Measurements from ENCODE around the gene HSF4. TPM values are rescaled to one million over a fixed set of nuclear protein-coding genes. Genes with fewer than 3 reads are reported as not detected.

HSF4 gene
- total RNA-seq (10 to 100 TPM; 32.9 to 71.3 (median 38.6) TPM), polyA plus RNA-seq (100 to 1,000 TPM in 1 of 2 donors, 1 to 10 TPM in 1; 9.1 to 199 TPM)
- long read RNA-seq, donor 1, partial matches to known transcripts = 8 of 37 reads
- long read RNA-seq, donor 1, other reads (novel, unspliced or antisense) = 26 of 37 reads
- long read RNA-seq, donor 2, partial matches to known transcripts = 18 of 41 reads
- long read RNA-seq, donor 2, other reads (novel, unspliced or antisense) = 19 of 41 reads
- long read RNA-seq, donor 3, transcript HSF4-215 (13 exons, 1,515 nt) = major isoform, 6 of 20 reads
- long read RNA-seq, donor 3, partial matches to known transcripts = 6 of 20 reads
- long read RNA-seq, donor 3, other reads (novel, unspliced or antisense) = 7 of 20 reads

GRCh38 chr16:67164599-67165061, at the start of gene HSF4:
TSS of gene HSF4 (plus strand) at chr16:67164745. CDS start at chr16:67164812, 67 bp downstream.
- Histone ChIP-seq H3K36me3 (no peaks in the 10 kb centered on the region), H3K9me3 (no peaks in the 10 kb centered on the region), H3K4me1 (peaks cover 33 to 67% (median 57%) of the 10 kb centered on the region in 9 donors), H3K27ac (peak within 1 kb of the TSS; percentile 68 to 87 (median 80)), H3K4me3 (peak within 1 kb of the TSS; percentile 41 to 55 (median 48)), H3K27me3 (peaks cover 0 to 85% (median 24%) of the 10 kb centered on the region in 7 donors)
- TF ChIP-seq CTCF (IDR thresholded peaks at IDR 0.05) = no peak
- intact Hi-C loops (cut with DNase I) = no loop called here
- DNase-seq (peak in 1 of 2 donors; percentile 78), ATAC-seq (peak; percentile 32 to 48 (median 42))
- WGBS, 2 donors = 1 to 2% methylated on average over 36 to 41 of the region's 41 CpGs

- Histone ChIP-seq H3K4me1 (peaks cover 7 to 54% (median 18%) of the 10 kb centered on the region in 9 donors), H3K4me3 (no peak overlapping the region), H3K36me3 (peaks cover 0 to 27% (median 0%) of the 10 kb centered on the region in 9 donors), H3K9me3 (no peaks in the 10 kb centered on the region), H3K27me3 (no peaks in the 10 kb centered on the region), H3K27ac (no peak overlapping the region)
- ATAC-seq (no peak), DNase-seq (no peak)
- intact Hi-C loops (cut with DNase I) = loop anchor here in 1 of 10 donors (5.0 kb wide), 1 partner anchor 38 kb away; the partner anchor contains the start of gene B3GNT9
- 82 to 83% methylated on average over 2 of the region's 2 CpGs for WGBS, 2 donors
- no peak for TF ChIP-seq CTCF (IDR thresholded peaks at IDR 0.05)
Observed at GRCh38 chr16:67114793-67115192, 49.8 kb upstream of the HSF4 start.

- H3K4me1 ChIP-seq = peaks cover 4 to 50% (median 15%) of the 10 kb centered on the region in 9 donors
- peaks cover 0 to 35% (median 3%) of the 10 kb centered on the region in 9 donors for H3K36me3 ChIP-seq
- ATAC-seq (no peak), DNase-seq (no peak)
- H3K27ac ChIP-seq = peak overlapping the region in 1 of 10 donors; percentile 51
- no peak overlapping the region for H3K4me3 ChIP-seq
- no peak for TF ChIP-seq CTCF (IDR thresholded peaks at IDR 0.05)
- H3K9me3 ChIP-seq = no peaks in the 10 kb centered on the region
- WGBS, 2 donors = 83 to 91% methylated on average over 7 of the region's 7 CpGs
- H3K27me3 ChIP-seq = no peaks in the 10 kb centered on the region
- intact Hi-C loops (cut with DNase I) = no loop called here
Observed at GRCh38 chr16:67115639-67116038, 48.9 kb upstream of the HSF4 start.

GRCh38 chr16:67116388-67117311, 47.9 kb upstream of the HSF4 start:
- TF ChIP-seq CTCF (IDR thresholded peaks at IDR 0.05) = no peak
- Histone ChIP-seq H3K4me3 (no peak overlapping the region), H3K36me3 (peaks cover 0 to 45% (median 13%) of the 10 kb centered on the region in 9 donors), H3K9me3 (no peaks in the 10 kb centered on the region), H3K4me1 (peaks cover 0 to 40% (median 5%) of the 10 kb centered on the region in 9 donors), H3K27ac (peak overlapping the region in 1 of 10 donors; percentile 51), H3K27me3 (no peaks in the 10 kb centered on the region)
- 86 to 88% methylated on average over 13 of the region's 13 CpGs for WGBS, 2 donors
- ATAC-seq = no peak
- intact Hi-C loops (cut with DNase I) = no loop called here
- DNase-seq = no peak
